Neural progenitor cell (in vitro differentiated cells): ENCODE results near the gene PON1. TPM values are rescaled to one million over a fixed set of nuclear protein-coding genes. Genes with fewer than 3 reads are reported as not detected.

ENCODE experiments used
- DNase-seq: peaks from one replicate; pipeline ENCODE4 v3.0.0-alpha.2; 2016; ENCODE audit warnings: low spot score
- H2AFZ ChIP-seq: fragments of 200-600 bp; sonication (generic); replicated peaks from 2 replicates; pipeline ENCODE4 v1.6.1; 2016; ENCODE audit warnings: antibody characterized with exemption
- H3F3A ChIP-seq: fragments of 200-600 bp; sonication (generic); 2 replicates; pipeline ENCODE4 v1.6.1; 2016; ENCODE audit warnings: antibody characterized with exemption, low read depth
- H3K27ac ChIP-seq: fragments of 200-600 bp; sonication (generic); 2 replicates; pipeline ENCODE4 v1.5.1; 2016; ENCODE audit warnings: mild to moderate bottlenecking
- H3K27me3 ChIP-seq: fragments of 200-600 bp; sonication (generic); 2 replicates; pipeline ENCODE4 v1.6.1; 2016; ENCODE audit warnings: mild to moderate bottlenecking, moderate library complexity
- H3K36me3 ChIP-seq: fragments of 200-600 bp; sonication (generic); 2 replicates; pipeline ENCODE4 v1.5.1; 2016
- H3K4me1 ChIP-seq: fragments of 200-600 bp; sonication (generic); 2 replicates; pipeline ENCODE4 v1.6.1; 2016; ENCODE audit warnings: mixed run types
- H3K4me2 ChIP-seq: fragments of 200-600 bp; sonication (generic); 2 replicates; pipeline ENCODE4 v1.6.1; 2016
- H3K4me3 ChIP-seq: fragments of 200-600 bp; sonication (generic); 2 replicates; pipeline ENCODE4 v1.5.1; 2016
- H3K79me2 ChIP-seq: fragments of 200-600 bp; sonication (generic); 2 replicates; pipeline ENCODE4 v1.6.1; 2016; ENCODE audit warnings: low read depth
- H3K9ac ChIP-seq: fragments of 200-600 bp; sonication (generic); 2 replicates; pipeline ENCODE4 v1.6.1; 2016
- H3K9me3 ChIP-seq: fragments of 200-600 bp; sonication (generic); 2 replicates; pipeline ENCODE4 v1.5.1; 2016; ENCODE audit warnings: low read depth
- H4K20me1 ChIP-seq: fragments of 200-600 bp; sonication (generic); 2 replicates; pipeline ENCODE4 v1.6.1; 2016; ENCODE audit warnings: low read depth
- H3K27ac Mint-ChIP-seq: 3 replicates; pipeline ENCODE4 v1.8.0; 2021; ENCODE audit warnings: mixed read lengths
- H3K27me3 Mint-ChIP-seq: 2 replicates; pipeline ENCODE4 v1.8.0; 2022; ENCODE audit warnings: low read depth, mild to moderate bottlenecking, inconsistent platforms, moderate library complexity, mixed read lengths; ENCODE audit not compliant: insufficient read depth
- H3K36me3 Mint-ChIP-seq: 3 replicates; pipeline ENCODE4 v1.8.0; 2021; ENCODE audit warnings: mixed read lengths
- H3K4me1 Mint-ChIP-seq: 3 replicates; pipeline ENCODE4 v1.8.0; 2021; ENCODE audit warnings: mixed read lengths
- H3K4me3 Mint-ChIP-seq: 3 replicates; pipeline ENCODE4 v1.8.0; 2021; ENCODE audit warnings: mild to moderate bottlenecking, moderate library complexity, mixed read lengths
- H3K9me3 Mint-ChIP-seq: 3 replicates; pipeline ENCODE4 v1.8.0; 2020; ENCODE audit warnings: mixed read lengths
- EZH2 ChIP-seq: fragments of 200-600 bp; sonication (generic); IDR thresholded peaks from 2 replicates; pipeline ENCODE4 v1.6.1; 2017; ENCODE audit warnings: antibody characterized with exemption, mild to moderate bottlenecking, moderate library complexity
- EZH2phosphoT487 ChIP-seq: fragments of 200-600 bp; sonication (generic); IDR thresholded peaks from 2 replicates; pipeline ENCODE4 v1.6.1; 2017; ENCODE audit warnings: antibody characterized with exemption
- total RNA-seq: library from RNA; depleted of rRNA; stranded (reverse); fragments of >200 nt; gene quantifications from 2 replicates; pipeline ENCODE4 v1.2.3, GENCODE V29; 2015; ENCODE audit warnings: low replicate concordance
- TF ChIP-seq, protein P1 (sequence below): fragments of 200-600 bp; sonication (generic); IDR thresholded peaks from 2 replicates; pipeline ENCODE4 v1.5.1; 2017; ENCODE audit warnings: antibody characterized with exemption, mild to moderate bottlenecking

Gene PON1
- total RNA-seq, 1 donor from 2014 or later = 1.7 TPM

DNA sequence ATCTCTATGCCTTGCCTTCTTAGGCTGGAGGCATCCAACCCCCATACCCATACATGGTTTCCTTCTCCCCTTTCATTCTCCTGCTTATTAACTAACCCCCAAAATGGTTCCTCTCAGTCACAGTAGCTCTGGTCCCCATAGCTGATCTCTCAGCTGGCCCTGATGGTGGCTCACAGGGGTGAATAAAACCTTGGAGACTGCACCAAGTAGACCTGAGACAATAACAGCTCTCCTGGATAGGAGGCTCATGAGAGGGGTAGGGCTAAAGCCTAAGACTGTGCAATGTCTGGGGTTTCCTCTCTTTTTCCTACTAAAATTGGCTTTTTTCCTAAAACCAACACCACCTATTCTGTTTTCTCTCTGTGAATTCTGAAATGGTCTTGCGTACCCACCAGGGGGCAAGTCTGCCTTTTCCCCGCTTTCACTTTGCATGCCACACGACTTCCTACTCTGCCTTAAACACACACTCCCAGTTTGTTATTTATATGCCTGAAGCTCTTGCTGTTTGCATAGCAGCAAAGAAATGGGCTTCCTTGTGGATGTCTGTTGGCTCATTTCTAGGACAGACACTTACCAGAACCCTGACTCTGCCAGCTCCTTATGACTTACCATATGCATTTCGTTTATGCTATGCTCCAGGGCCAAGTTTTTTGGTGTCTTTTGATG lies 18.4 kb upstream of the PON1 start:
- Mint-ChIP-seq H3K4me1 (peaks cover 2% of the 10 kb centered on the region), H3K27me3 (no peaks in the 10 kb centered on the region), H3K9me3 (no peaks in the 10 kb centered on the region), H3K36me3 (no peaks in the 10 kb centered on the region), H3K27ac (no peak overlapping the region), H3K4me3 (no peak overlapping the region)
- TF ChIP-seq, protein P1, sequence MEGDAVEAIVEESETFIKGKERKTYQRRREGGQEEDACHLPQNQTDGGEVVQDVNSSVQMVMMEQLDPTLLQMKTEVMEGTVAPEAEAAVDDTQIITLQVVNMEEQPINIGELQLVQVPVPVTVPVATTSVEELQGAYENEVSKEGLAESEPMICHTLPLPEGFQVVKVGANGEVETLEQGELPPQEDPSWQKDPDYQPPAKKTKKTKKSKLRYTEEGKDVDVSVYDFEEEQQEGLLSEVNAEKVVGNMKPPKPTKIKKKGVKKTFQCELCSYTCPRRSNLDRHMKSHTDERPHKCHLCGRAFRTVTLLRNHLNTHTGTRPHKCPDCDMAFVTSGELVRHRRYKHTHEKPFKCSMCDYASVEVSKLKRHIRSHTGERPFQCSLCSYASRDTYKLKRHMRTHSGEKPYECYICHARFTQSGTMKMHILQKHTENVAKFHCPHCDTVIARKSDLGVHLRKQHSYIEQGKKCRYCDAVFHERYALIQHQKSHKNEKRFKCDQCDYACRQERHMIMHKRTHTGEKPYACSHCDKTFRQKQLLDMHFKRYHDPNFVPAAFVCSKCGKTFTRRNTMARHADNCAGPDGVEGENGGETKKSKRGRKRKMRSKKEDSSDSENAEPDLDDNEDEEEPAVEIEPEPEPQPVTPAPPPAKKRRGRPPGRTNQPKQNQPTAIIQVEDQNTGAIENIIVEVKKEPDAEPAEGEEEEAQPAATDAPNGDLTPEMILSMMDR = peak; percentile 22
- TF ChIP-seq EZH2phosphoT487 = no peak
- no peak overlapping the region for H3K4me2 ChIP-seq
- H3K4me3 ChIP-seq = no peak overlapping the region
- H4K20me1 ChIP-seq = no peaks in the 10 kb centered on the region
- peaks cover 4% of the 10 kb centered on the region for H3K4me1 ChIP-seq
- no peaks in the 10 kb centered on the region for H3F3A ChIP-seq
- H3K9ac ChIP-seq = no peak overlapping the region
- no peak overlapping the region for H3K27ac ChIP-seq
- H3K27me3 ChIP-seq = no peaks in the 10 kb centered on the region
- peak overlapping the region; percentile 76 for H2AFZ ChIP-seq
- H3K36me3 ChIP-seq = no peaks in the 10 kb centered on the region
- DNase-seq = peak; percentile 16
- H3K9me3 ChIP-seq = no peaks in the 10 kb centered on the region
- H3K79me2 ChIP-seq = no peaks in the 10 kb centered on the region

DNA sequence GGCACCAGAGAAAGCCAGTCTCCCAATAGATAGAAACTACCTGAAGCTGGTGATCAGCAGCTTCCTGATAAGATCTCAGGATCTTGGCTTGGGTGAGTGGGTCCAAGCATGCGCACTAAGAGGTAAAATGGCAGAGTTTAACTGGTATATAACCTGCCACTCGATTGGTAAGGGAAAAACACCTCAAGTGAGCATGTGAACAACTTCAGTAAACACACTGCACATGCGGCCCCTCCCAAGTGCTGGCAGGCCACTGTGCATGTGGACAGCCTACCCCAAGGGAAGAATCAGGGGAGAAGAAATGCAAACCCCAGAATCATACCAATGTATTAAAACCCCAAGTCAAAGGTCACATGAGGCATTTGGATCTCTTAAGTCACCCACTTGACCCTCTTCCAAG lies 17.7 kb upstream of the PON1 start:
- no peaks in the 10 kb centered on the region for H3K27me3 ChIP-seq
- H3K36me3 ChIP-seq = no peaks in the 10 kb centered on the region
- Mint-ChIP-seq H3K9me3 (no peaks in the 10 kb centered on the region), H3K36me3 (no peaks in the 10 kb centered on the region), H3K4me3 (no peak overlapping the region), H3K4me1 (peaks cover 2% of the 10 kb centered on the region), H3K27me3 (no peaks in the 10 kb centered on the region), H3K27ac (no peak overlapping the region)
- peaks cover 4% of the 10 kb centered on the region for H3K4me1 ChIP-seq
- no peak overlapping the region for H3K4me2 ChIP-seq
- H4K20me1 ChIP-seq = no peaks in the 10 kb centered on the region
- H2AFZ ChIP-seq = no peak overlapping the region
- no peak overlapping the region for H3K27ac ChIP-seq
- no peaks in the 10 kb centered on the region for H3F3A ChIP-seq
- no peaks in the 10 kb centered on the region for H3K9me3 ChIP-seq
- no peaks in the 10 kb centered on the region for H3K79me2 ChIP-seq
- H3K9ac ChIP-seq = no peak overlapping the region
- H3K4me3 ChIP-seq = no peak overlapping the region
- DNase-seq = no peak
- TF ChIP-seq EZH2phosphoT487 (no peak), EZH2 (no peak)
- TF ChIP-seq, protein P1 = no peak

DNA sequence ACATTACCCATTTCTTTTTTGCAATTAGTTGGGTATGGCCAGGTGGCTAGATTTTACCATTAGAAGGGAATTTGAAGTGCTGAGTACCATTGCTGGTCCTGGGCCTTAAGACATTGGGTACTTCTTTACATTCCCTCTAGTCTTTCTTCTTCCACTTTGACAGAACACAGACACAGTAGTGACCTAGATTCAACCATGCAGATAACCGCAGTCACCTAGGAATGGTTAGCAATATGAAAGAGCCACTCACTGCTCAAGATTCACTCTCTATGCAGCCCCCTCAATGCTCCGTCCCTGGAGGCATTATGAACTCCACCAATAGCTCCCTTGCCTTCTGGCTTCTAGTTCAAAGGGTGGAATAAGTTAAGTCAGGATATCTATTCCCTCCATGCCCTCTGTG lies 16.2 kb upstream of the PON1 start:
- H3K27me3 Mint-ChIP-seq = no peaks in the 10 kb centered on the region

More for the DNA sequence above, 16.2 kb upstream of the PON1 start:
- Mint-ChIP-seq H3K4me1 (peaks cover 2% of the 10 kb centered on the region), H3K4me3 (no peak overlapping the region), H3K36me3 (no peaks in the 10 kb centered on the region), H3K9me3 (no peaks in the 10 kb centered on the region), H3K27ac (no peak overlapping the region)
- no peak for TF ChIP-seq EZH2
- TF ChIP-seq, protein P1 = no peak
- TF ChIP-seq EZH2phosphoT487 = no peak
- Histone ChIP-seq H3K27me3 (no peaks in the 10 kb centered on the region), H3K9me3 (no peaks in the 10 kb centered on the region), H3K27ac (no peak overlapping the region), H3K79me2 (no peaks in the 10 kb centered on the region), H4K20me1 (no peaks in the 10 kb centered on the region), H3F3A (no peaks in the 10 kb centered on the region), H3K36me3 (no peaks in the 10 kb centered on the region), H2AFZ (no peak overlapping the region), H3K9ac (no peak overlapping the region), H3K4me1 (peaks cover 4% of the 10 kb centered on the region), H3K4me3 (no peak overlapping the region), H3K4me2 (no peak overlapping the region)
- DNase-seq = no peak
